ENCODE measurements around the gene ENDOU.

GRCh38 chr12:47734725-47735480, 9.6 kb upstream of the ENDOU start:
- no peak for TF ChIP-seq CTCF (conservative IDR thresholded peaks at IDR 0.05; ENCODE audit: low read length)
- no peak for TF ChIP-seq EZH2phosphoT487 (IDR thresholded peaks at IDR 0.05; ENCODE audit: borderline replicate concordance)
